GM21515 (cell line): ENCODE data around the gene ARFIP2.
"Not testable (repeated sequence)": the region's sequence is repeated elsewhere in the genome, so short reads cannot be mapped to it uniquely, and the experiment has no call there.

ENCODE experiments used
- ATAC-seq: cut with Tn5 transposase; IDR thresholded peaks from one replicate; pipeline ENCODE4 v1.9.1; 2021; ENCODE audit not compliant: unreplicated experiment

ARFIP2 gene, protein sequence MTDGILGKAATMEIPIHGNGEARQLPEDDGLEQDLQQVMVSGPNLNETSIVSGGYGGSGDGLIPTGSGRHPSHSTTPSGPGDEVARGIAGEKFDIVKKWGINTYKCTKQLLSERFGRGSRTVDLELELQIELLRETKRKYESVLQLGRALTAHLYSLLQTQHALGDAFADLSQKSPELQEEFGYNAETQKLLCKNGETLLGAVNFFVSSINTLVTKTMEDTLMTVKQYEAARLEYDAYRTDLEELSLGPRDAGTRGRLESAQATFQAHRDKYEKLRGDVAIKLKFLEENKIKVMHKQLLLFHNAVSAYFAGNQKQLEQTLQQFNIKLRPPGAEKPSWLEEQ

GRCh38 chr11:6481012-6481923 is at the start of gene ARFIP2, which contains the start of gene TIMM10B:
Gene ARFIP2, minus strand, starts transcription at chr11:6481331. Its CDS starts 910 bp downstream, at chr11:6480421.
Gene TIMM10B, plus strand, starts transcription at chr11:6481501. Its CDS starts 16 bp downstream, at chr11:6481517.
- ATAC-seq, result peak; percentile 99

- no peak for ATAC-seq
These were observed 49.7 kb upstream of the ARFIP2 start for GRCh38 chr11:6530848-6531247.

DNA sequence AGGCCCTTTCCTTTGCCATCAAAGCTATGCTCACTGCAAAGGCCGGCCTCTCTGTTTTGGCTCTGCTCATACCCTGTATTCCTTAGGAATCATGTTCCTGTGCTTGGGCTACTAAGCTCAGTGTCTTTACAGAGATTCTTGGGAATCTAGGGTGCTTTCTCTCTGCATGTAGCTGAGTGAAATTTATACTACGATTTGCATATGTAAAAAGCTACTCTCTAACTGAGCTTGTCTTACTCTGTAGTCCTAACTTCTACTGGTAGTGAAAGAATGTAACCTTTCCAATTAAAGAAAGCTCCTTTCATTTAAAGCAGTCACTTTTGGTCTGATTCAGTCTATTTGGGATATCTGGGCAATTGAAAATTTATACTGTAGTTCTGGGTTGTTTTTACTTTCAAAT is 48.1 kb upstream of the ARFIP2 start:
- no peak for ATAC-seq

DNA sequence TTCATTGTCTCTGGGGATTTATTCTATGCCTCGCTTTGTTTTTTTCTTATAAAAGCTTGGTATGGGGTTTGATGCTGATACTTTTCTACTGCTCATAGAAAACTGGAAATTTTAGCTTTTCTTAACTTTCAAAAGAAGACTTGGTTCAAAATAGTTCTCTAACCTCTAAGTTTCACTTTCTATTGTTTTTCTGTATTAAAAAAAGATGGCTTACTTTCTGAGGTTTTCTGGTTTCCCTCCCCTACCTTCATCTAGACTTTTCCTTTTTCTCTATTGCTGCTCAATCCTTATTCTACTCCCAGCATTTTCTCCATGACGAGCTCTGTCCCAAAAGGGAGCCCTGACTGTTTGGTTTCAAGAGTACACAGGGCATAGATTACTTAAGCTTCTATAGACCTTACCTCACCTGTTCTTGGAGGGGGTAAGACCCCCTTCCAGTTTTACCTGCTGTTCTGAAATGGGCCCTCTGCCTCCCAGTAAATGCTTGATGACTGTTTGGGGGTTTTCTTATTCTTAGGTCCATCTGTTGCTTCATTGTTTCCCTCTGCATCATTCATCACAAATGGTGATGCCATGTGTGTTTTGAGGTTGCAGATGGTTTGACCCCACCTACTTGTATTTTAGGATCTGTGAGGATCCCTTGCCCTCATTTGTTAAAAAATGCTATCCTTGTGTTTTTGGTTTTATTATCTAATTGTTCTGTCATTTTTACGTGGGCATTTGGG is 45.4 kb upstream of the ARFIP2 start:
- no peak for ATAC-seq

DNA sequence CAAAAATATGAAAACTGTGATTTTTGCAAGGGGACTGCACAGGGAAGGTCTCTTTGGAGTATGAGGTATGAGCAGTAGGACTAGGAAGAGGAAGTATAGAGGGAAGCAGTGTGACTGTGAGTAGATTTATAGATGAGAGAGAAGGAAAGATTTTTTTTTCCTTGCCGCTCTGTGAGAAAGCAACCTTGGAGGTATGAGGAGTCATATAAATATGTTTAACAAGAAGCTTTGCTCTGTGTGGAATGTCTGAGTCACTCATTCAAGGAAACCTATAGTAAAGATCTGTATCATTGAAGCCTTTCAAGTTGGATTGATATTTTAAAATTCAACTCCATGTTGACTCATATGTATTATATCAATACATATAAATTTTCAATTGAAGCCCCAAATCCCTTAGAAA is 42.1 kb upstream of the ARFIP2 start:
- no peak for ATAC-seq

GRCh38 chr11:6521946-6522345 is 40.8 kb upstream of the ARFIP2 start:
- not testable (repeated sequence) for ATAC-seq

DNA sequence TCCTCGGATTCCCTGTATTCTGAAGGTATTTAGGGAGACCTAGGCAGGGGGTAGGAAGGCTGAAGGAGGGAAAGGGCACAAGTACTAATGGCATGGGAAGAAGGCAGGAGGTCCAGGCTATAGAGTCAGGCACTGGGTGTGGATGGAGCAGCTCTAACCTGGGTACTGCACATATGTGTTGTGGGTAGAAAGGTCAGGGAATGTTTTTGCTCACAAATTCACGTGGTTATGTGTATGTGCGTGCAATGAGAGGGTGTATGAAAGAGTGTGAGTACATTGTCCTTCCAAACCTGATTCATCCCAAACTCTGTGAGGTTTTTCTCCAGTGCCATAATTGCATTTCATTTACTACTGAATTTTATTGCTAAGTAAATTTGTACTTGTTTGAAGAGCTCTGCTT is 39.1 kb upstream of the ARFIP2 start:
- ATAC-seq, result no peak

DNA sequence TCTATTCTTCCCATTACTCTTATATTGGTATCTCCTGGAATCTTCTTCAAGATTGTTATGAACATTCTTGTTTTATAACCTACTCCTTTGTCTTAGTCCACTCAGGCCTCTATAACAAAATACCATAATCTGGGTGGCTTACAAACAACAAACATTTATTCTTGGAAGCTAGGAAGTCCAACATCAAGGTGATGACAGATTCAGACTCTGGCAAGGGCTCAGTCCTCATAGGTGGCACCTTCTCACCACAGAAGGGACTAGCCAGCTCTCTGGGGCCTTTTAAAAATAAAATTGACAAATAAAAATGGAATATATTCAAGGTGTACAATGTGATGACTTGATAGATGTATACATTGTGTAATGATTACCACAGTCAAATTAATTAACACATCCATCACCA is 35.7 kb upstream of the ARFIP2 start:
- ATAC-seq, result no peak

GRCh38 chr11:6505577-6506240 is 24.6 kb upstream of the ARFIP2 start:
- no peak for ATAC-seq

- ATAC-seq, result no peak
These were observed 23.0 kb upstream of the ARFIP2 start for GRCh38 chr11:6504166-6504565.

GRCh38 chr11:6502382-6502781 is 21.3 kb upstream of the ARFIP2 start:
- no peak for ATAC-seq

- ATAC-seq, result no peak
These were observed 17.4 kb upstream of the ARFIP2 start for GRCh38 chr11:6498544-6498943.

- no peak for ATAC-seq
These were observed 17.0 kb upstream of the ARFIP2 start for GRCh38 chr11:6498121-6498520.

DNA sequence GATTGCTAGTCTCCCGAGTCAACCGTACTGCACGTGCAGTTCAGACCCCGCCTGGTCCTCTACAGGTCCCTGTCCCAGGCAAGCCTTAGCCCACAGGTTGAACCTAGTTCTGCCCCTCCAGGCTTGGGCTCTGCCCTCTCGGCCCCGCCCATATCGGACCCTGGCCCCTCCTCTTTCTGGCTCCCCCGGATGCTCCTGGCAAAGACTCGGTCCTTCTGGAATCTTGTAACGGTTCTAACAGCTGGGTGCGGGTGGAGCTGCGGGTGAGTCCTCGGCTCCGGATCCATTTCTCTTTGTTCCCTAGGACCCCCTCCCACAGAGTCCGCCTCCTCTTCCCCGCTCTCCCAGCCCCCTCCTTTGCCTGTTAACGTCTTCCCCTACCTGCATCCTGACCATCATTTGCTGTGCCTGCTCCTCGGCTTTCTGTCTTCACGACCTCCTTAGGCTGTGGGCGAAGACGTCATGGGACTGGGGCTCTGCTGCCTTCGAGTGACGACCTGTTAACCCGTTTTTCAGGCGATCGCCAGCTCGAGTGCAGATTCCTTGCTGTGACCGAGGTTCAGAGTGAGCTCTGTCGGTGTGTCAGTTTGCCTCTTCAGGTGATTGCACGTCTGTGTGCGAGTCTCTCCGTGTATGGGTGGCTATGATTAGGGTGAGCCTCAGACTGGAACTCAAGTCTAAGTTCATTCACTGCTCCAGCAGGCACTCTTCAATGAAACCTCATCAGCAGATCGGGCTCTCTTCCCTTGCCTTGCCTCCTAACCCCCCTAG is 16.1 kb upstream of the ARFIP2 start, which contains the start of gene DNHD1:
DNHD1 (plus strand) TSS at position 212 of the 771 bp plus-strand sequence. CDS start 936 bp downstream, outside the sequence.
- no peak for ATAC-seq

- ATAC-seq, result no peak
These were observed 8.2 kb upstream of the ARFIP2 start for GRCh38 chr11:6489306-6489705.

DNA sequence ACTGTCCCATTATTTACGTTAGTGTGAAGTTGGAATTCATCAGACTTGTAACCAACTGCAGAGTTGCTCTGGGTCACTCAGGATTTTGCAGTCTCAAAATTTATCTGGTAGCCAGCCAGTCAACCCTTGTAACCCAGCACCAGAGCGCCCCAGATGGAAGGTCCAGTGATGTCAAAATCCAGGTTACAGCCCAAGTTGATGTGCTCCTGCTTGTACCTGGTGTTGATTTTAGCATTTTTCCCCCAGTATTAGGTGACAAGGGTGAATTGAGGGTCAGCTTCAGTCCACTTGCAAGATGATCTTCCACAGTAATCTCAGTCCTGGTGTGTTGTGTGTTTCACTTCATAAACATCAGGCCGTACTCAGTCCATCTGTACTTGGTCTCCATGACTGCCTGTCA is 7.7 kb upstream of the ARFIP2 start:
- ATAC-seq, result no peak

DNA sequence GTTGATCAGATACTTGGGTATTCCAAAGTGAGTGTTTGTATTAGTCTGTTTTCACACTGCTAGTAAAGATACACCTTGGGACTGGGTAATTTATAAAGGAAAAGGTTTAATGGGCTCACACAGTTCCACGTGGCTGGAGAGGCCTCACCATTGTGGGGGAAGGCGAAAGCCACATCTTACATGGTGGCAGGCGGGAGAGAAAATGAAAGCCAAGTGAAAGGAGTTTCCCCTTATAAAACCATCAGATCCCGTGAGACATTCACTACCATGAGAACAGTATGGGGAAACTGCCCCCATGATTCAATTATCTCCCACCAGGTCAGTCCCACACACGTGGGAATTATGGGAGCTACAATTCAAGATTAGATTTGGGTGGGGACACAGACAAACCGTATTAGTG is 7.2 kb upstream of the ARFIP2 start:
- no peak for ATAC-seq

GRCh38 chr11:6486938-6487337 is 5.8 kb upstream of the ARFIP2 start:
- no peak for ATAC-seq

GRCh38 chr11:6486256-6486655 is 5.1 kb upstream of the ARFIP2 start:
- ATAC-seq, result no peak

DNA sequence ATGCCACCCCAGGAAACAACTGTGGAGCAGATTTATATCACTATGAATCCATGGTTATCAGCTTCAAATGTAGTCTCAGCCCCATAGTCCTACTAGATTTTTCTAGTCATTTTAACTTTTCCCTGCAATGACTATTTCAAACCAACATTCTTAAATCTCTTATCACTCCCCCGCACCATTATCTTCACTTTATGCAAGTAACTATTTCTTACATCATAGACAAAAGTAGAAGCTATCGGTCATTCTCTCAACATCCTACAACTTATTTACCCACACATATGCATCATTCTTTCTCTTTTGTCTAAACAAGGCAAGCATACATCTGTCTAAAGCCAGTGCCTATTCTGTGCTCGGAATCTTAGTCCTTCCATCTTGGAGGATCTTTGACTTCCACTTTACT is 4.5 kb upstream of the ARFIP2 start:
- no peak for ATAC-seq
